Measurements from ENCODE around the gene HOXB4.

DNA sequence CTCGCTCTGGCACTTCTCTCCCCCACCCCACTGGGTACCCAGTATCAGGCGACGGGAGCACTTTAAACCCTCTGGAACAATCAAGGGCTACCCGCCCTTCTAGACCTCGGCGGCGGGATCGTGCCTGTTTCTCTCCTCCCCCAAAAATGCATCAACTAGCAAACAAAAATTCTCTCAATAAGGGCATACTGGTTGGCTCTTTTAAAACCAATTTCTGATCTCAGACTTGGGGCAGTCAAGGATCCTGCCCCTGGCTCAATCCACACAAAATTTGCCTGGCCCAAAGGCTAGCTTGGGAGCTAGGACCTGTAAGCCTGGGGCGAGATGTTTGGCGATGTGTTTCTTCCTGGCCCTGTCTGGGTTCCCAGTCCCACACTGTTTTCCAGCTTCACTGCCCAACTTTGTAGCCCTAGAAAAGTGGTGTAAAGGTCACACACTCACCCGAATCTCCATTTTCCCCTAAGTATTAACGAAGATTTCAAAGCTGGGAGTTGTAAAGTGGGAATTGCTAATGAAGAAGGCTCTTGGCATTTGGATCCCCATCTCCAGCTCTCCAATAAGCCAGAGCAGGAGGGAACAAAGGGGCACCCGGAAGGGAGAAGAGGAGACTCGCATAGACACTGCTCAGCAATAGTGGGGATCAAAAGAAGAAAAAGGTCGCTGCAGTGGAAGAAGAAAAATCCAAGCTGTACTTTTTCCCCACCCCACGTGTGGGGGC lies 18.9 kb downstream of the HOXB4 start:
- TF ChIP-seq POLR2A (IDR thresholded peaks at IDR 0.05): no peak
- TF ChIP-seq, protein P1, sequence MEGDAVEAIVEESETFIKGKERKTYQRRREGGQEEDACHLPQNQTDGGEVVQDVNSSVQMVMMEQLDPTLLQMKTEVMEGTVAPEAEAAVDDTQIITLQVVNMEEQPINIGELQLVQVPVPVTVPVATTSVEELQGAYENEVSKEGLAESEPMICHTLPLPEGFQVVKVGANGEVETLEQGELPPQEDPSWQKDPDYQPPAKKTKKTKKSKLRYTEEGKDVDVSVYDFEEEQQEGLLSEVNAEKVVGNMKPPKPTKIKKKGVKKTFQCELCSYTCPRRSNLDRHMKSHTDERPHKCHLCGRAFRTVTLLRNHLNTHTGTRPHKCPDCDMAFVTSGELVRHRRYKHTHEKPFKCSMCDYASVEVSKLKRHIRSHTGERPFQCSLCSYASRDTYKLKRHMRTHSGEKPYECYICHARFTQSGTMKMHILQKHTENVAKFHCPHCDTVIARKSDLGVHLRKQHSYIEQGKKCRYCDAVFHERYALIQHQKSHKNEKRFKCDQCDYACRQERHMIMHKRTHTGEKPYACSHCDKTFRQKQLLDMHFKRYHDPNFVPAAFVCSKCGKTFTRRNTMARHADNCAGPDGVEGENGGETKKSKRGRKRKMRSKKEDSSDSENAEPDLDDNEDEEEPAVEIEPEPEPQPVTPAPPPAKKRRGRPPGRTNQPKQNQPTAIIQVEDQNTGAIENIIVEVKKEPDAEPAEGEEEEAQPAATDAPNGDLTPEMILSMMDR (IDR thresholded peaks at IDR 0.05): no peak

Data from prostate gland (tissue), 2 donors.